ENCODE results near the gene PCED1B. TPM values are rescaled to one million over a fixed set of nuclear protein-coding genes. Genes with fewer than 3 reads are reported as not detected.

The PCED1B gene
- total RNA-seq, 1 donor from 2014 or later, result 49.9 TPM

DNA sequence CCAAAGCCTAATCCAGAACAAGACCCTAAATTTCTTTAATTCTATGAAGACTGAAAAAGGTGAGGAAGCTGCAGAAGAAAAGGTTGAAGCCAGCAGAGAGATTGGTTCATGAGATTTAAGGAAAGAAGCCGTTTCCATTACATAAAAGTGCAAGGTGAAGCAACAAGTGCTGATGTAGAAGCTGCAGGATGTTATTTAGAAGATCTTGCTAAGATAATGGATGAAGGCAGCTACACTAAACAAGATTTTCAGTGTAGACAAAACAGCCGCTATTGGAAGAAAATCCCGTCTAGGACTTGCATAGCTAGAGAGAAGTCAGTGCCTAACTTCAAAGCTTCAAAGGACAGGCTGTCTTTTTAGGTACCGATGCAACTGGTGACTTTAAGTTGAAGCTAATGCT lies 65.8 kb downstream of the PCED1B start:
- Mint-ChIP-seq H3K9me3 (peaks cover 3% of the 10 kb centered on the region), H3K27ac (no peak overlapping the region), H3K36me3 (ENCODE audit: low read depth) (peaks cover 25% of the 10 kb centered on the region), H3K4me1 (ENCODE audit: low read depth) (peaks cover 27% of the 10 kb centered on the region), H3K4me3 (ENCODE audit: low read depth) (no peak overlapping the region), H3K27me3 (ENCODE audit: low read depth) (no peaks in the 10 kb centered on the region)
- intact Hi-C loops (cut with micrococcal nuclease), result loop anchor here (5.0 to 10.0 kb wide), 2 partner anchors 50 to 63 kb away; no protein-coding TSS in a partner anchor
- no peak for DNase-seq (ENCODE audit: low spot score)

DNA sequence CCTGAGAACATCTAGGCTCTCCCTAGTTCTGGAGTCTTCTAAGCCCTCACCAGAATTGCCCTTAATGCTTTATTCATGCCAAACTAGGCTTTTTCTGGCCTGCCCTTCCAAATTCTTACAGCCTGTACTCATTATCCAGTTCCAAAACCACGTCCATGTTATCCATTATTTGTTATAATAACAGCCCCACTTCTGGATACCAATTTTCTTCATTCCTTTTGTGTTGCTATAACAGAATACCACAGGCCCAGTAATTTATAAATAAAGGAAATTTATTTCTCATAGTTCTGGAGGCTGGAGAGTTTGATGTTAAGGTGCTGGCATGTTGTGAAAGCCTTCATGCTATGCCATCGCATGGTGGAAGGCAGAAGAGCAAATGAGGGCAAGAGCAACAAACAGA lies 68.3 kb downstream of the PCED1B start:
- no peak overlapping the region for H3K27ac Mint-ChIP-seq
- peaks cover 24% of the 10 kb centered on the region for H3K36me3 Mint-ChIP-seq (ENCODE audit: low read depth)
- H3K9me3 Mint-ChIP-seq, result peaks cover 12% of the 10 kb centered on the region
- peaks cover 30% of the 10 kb centered on the region for H3K4me1 Mint-ChIP-seq (ENCODE audit: low read depth)
- H3K4me3 Mint-ChIP-seq (ENCODE audit: low read depth), result no peak overlapping the region
- DNase-seq (ENCODE audit: low spot score), result no peak
- H3K27me3 Mint-ChIP-seq (ENCODE audit: low read depth), result no peaks in the 10 kb centered on the region
- intact Hi-C loops (cut with micrococcal nuclease), result loop anchor here (5.0 to 10.0 kb wide), 2 partner anchors 47 to 65 kb away; no protein-coding TSS in a partner anchor

GRCh38 chr12:47149146-47149545 lies 69.7 kb downstream of the PCED1B start:
- no peak overlapping the region for H3K27ac Mint-ChIP-seq
- peaks cover 20% of the 10 kb centered on the region for H3K36me3 Mint-ChIP-seq (ENCODE audit: low read depth)
- intact Hi-C loops (cut with micrococcal nuclease), result loop anchor here (5.0 to 10.0 kb wide), 2 partner anchors 46 to 67 kb away; no protein-coding TSS in a partner anchor
- DNase-seq (ENCODE audit: low spot score), result no peak
- no peaks in the 10 kb centered on the region for H3K27me3 Mint-ChIP-seq (ENCODE audit: low read depth)
- peaks cover 29% of the 10 kb centered on the region for H3K4me1 Mint-ChIP-seq (ENCODE audit: low read depth)
- H3K4me3 Mint-ChIP-seq (ENCODE audit: low read depth), result no peak overlapping the region
- peaks cover 9% of the 10 kb centered on the region for H3K9me3 Mint-ChIP-seq

GRCh38 chr12:47152095-47152494 lies 72.7 kb downstream of the PCED1B start:
- intact Hi-C loops (cut with micrococcal nuclease), result no loop called here
- no peak overlapping the region for H3K4me3 Mint-ChIP-seq (ENCODE audit: low read depth)
- DNase-seq (ENCODE audit: low spot score), result no peak
- H3K27ac Mint-ChIP-seq, result no peak overlapping the region
- H3K4me1 Mint-ChIP-seq (ENCODE audit: low read depth), result peaks cover 17% of the 10 kb centered on the region
- H3K36me3 Mint-ChIP-seq (ENCODE audit: low read depth), result peaks cover 17% of the 10 kb centered on the region
- peaks cover 9% of the 10 kb centered on the region for H3K9me3 Mint-ChIP-seq
- no peaks in the 10 kb centered on the region for H3K27me3 Mint-ChIP-seq (ENCODE audit: low read depth)

GRCh38 chr12:47155457-47156166 lies 76.2 kb downstream of the PCED1B start:
- Mint-ChIP-seq H3K4me3 (ENCODE audit: low read depth) (no peak overlapping the region), H3K27me3 (ENCODE audit: low read depth) (no peaks in the 10 kb centered on the region), H3K4me1 (ENCODE audit: low read depth) (peaks cover 18% of the 10 kb centered on the region), H3K9me3 (peaks cover 25% of the 10 kb centered on the region), H3K27ac (no peak overlapping the region), H3K36me3 (ENCODE audit: low read depth) (peaks cover 23% of the 10 kb centered on the region)
- no peak for DNase-seq (ENCODE audit: low spot score)
- intact Hi-C loops (cut with micrococcal nuclease), result no loop called here

DNA sequence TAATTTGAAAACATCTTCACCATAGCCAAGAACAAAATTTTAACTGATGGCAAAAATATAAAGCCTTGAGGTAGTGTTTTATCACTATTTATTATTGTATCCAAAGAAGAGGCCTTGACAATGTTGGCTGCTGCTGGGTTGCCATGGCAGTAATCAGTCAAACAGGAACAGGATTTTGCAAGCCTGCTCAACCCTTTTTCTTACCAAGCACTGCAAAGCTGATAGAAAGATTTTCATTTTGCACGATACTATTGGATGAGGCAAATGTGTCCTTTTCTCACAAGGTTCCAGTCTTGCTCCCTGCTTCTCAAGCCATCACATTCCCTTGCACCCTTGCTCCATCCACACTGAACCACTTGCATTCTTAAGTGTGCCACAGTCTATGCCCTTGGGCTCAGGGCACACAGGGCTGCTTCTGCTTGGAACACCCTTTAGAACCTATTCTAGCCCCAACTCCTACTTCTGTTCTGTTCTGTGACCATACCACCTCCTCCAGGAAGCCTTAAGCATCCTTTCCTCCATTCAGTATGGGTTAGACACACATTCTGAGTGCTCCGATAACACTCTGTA lies 76.8 kb downstream of the PCED1B start:
- H3K27ac Mint-ChIP-seq, result no peak overlapping the region
- peaks cover 29% of the 10 kb centered on the region for H3K36me3 Mint-ChIP-seq (ENCODE audit: low read depth)
- DNase-seq (ENCODE audit: low spot score), result no peak
- H3K9me3 Mint-ChIP-seq, result peaks cover 27% of the 10 kb centered on the region
- no peaks in the 10 kb centered on the region for H3K27me3 Mint-ChIP-seq (ENCODE audit: low read depth)
- intact Hi-C loops (cut with micrococcal nuclease), result no loop called here
- H3K4me3 Mint-ChIP-seq (ENCODE audit: low read depth), result no peak overlapping the region
- peaks cover 18% of the 10 kb centered on the region for H3K4me1 Mint-ChIP-seq (ENCODE audit: low read depth)

GRCh38 chr12:47158792-47159191 lies 79.4 kb downstream of the PCED1B start:
- H3K36me3 Mint-ChIP-seq (ENCODE audit: low read depth), result peaks cover 47% of the 10 kb centered on the region
- H3K4me3 Mint-ChIP-seq (ENCODE audit: low read depth), result no peak overlapping the region
- H3K27ac Mint-ChIP-seq, result no peak overlapping the region
- H3K9me3 Mint-ChIP-seq, result peaks cover 38% of the 10 kb centered on the region
- no peak for DNase-seq (ENCODE audit: low spot score)
- H3K27me3 Mint-ChIP-seq (ENCODE audit: low read depth), result no peaks in the 10 kb centered on the region
- peaks cover 15% of the 10 kb centered on the region for H3K4me1 Mint-ChIP-seq (ENCODE audit: low read depth)
- intact Hi-C loops (cut with micrococcal nuclease), result no loop called here

DNA sequence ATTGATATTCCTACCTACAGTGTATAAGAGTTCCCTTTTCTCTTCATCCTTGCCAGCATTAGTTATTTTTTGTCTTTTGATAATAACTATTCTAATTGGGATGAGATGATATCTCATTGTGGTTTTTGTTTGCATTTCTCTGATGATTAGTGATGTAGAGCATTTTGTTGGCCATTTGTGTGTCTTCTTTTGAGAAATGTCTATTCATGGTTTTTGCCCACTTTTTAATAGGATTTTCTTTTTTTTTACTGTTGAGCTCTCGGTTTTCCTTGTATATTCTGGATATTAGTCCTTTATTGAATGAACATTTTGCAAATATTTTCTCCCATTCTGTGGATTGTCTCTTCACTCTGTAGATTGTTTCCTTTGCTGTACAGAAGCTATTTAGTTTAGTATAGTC lies 79.9 kb downstream of the PCED1B start:
- Mint-ChIP-seq H3K27ac (no peak overlapping the region), H3K4me1 (ENCODE audit: low read depth) (peaks cover 15% of the 10 kb centered on the region), H3K4me3 (ENCODE audit: low read depth) (no peak overlapping the region), H3K9me3 (peaks cover 41% of the 10 kb centered on the region), H3K27me3 (ENCODE audit: low read depth) (no peaks in the 10 kb centered on the region), H3K36me3 (ENCODE audit: low read depth) (peaks cover 51% of the 10 kb centered on the region)
- DNase-seq (ENCODE audit: low spot score), result no peak
- intact Hi-C loops (cut with micrococcal nuclease), result no loop called here

- peaks cover 55% of the 10 kb centered on the region for H3K36me3 Mint-ChIP-seq (ENCODE audit: low read depth)
- intact Hi-C loops (cut with micrococcal nuclease), result no loop called here
- no peak overlapping the region for H3K4me3 Mint-ChIP-seq (ENCODE audit: low read depth)
- peaks cover 41% of the 10 kb centered on the region for H3K9me3 Mint-ChIP-seq
- peaks cover 15% of the 10 kb centered on the region for H3K4me1 Mint-ChIP-seq (ENCODE audit: low read depth)
- DNase-seq (ENCODE audit: low spot score), result no peak
- no peaks in the 10 kb centered on the region for H3K27me3 Mint-ChIP-seq (ENCODE audit: low read depth)
- H3K27ac Mint-ChIP-seq, result no peak overlapping the region
Observed at GRCh38 chr12:47160316-47161244, 81.2 kb downstream of the PCED1B start.

DNA sequence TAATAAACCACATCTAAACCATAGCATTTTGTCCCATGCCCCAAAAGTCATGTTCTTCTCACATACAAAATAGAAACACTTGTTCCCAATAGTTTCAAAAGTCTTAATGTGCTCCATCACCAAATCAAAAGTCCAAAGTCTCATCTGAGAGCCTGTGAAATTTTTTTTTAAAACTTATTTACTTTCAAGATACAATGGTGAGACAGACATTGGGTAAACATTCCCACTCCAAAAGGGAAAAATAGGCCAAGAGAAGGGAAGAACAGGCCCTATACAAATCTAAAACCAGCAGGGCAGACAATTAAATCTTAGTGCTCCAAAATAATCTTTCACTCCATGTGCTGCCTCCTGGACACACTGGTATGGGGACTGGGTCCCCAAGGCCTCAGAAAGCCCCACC lies 84.7 kb downstream of the PCED1B start:
- no peak for DNase-seq (ENCODE audit: low spot score)
- Mint-ChIP-seq H3K4me1 (ENCODE audit: low read depth) (no peaks in the 10 kb centered on the region), H3K27me3 (ENCODE audit: low read depth) (no peaks in the 10 kb centered on the region), H3K36me3 (ENCODE audit: low read depth) (peaks cover 64% of the 10 kb centered on the region), H3K9me3 (peaks cover 34% of the 10 kb centered on the region), H3K27ac (no peak overlapping the region), H3K4me3 (ENCODE audit: low read depth) (no peak overlapping the region)
- intact Hi-C loops (cut with micrococcal nuclease), result no loop called here

GRCh38 chr12:47164724-47165439 lies 85.5 kb downstream of the PCED1B start:
- intact Hi-C loops (cut with micrococcal nuclease), result no loop called here
- Mint-ChIP-seq H3K4me1 (ENCODE audit: low read depth) (no peaks in the 10 kb centered on the region), H3K27ac (no peak overlapping the region), H3K36me3 (ENCODE audit: low read depth) (peaks cover 57% of the 10 kb centered on the region), H3K9me3 (peaks cover 26% of the 10 kb centered on the region), H3K27me3 (ENCODE audit: low read depth) (no peaks in the 10 kb centered on the region), H3K4me3 (ENCODE audit: low read depth) (no peak overlapping the region)
- DNase-seq (ENCODE audit: low spot score), result no peak

DNA sequence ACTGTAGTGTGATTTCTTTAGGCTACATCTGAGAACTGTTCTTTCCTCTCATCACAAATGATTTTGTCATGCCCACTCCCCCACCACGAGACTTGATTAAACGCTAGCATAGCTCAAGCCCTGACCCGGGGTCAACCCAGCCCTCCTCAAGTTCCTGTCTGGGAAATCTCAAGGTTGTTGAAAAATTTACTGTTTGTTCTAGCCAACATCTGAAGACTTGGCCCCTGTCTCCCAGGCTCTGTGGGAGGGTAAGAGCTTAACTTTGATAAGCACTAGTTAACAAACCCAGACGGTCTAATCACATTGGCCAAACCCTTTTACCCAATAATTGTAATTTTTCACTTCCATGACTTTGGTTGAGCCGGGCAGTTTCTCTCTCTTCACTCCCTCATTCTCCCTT lies 86.5 kb downstream of the PCED1B start:
- Mint-ChIP-seq H3K27me3 (ENCODE audit: low read depth) (no peaks in the 10 kb centered on the region), H3K4me3 (ENCODE audit: low read depth) (no peak overlapping the region), H3K36me3 (ENCODE audit: low read depth) (peaks cover 60% of the 10 kb centered on the region), H3K4me1 (ENCODE audit: low read depth) (no peaks in the 10 kb centered on the region), H3K27ac (no peak overlapping the region), H3K9me3 (peaks cover 32% of the 10 kb centered on the region)
- intact Hi-C loops (cut with micrococcal nuclease), result no loop called here
- no peak for DNase-seq (ENCODE audit: low spot score)

Measured in activated T-helper 2 cell treated with anti-CD3 and anti-CD28 coated beads, Interferon-gamma antibody, Interleukin-2, Interleukin-4, amounts not matched to agents 10 μg/mL and 5 μg/mL and 100 μg/mL, durations not matched to agents 14 hours and 24 hours and 36 hours (primary cell).